Pancreas (tissue), 10 donors: Measurements from ENCODE around the gene SLCO4A1. TPM values are rescaled to one million over a fixed set of nuclear protein-coding genes. Genes with fewer than 3 reads are reported as not detected.

ENCODE experiments used
- ATAC-seq, 4 donors: fragments of 200-7000 bp; cut with Tn5 transposase; one replicate each; pipeline versions ENCODE4 v1.8.0 to v1.9.1; 2020; ENCODE audit warnings: mild to moderate bottlenecking in 4 of 4, moderate library complexity in 4 of 4
- DNase-seq, 6 donors: peaks; one replicate each; pipeline ENCODE4 v3.0.0-alpha.2; 2020
- FAIRE-seq: peaks from 2 replicates; lab custom pipeline; 2012; peaks lifted over from hg19 to GRCh38; lab: Jason Lieb, UNC
- H3K27ac ChIP-seq, 4 donors: fragments of 200-600 bp; sonication (generic); 1 replicate in 3 of 4; 2 replicates in 1 of 4; pipeline versions ENCODE4 v1.5.0 to v1.8.0; 2020
- H3K27me3 ChIP-seq, 4 donors: fragments of 200-600 bp; one replicate each; pipeline ENCODE4 v1.8.0; 2021
- H3K36me3 ChIP-seq, 3 donors: fragments of 200-600 bp; sonication (generic) in 1 of 3; one replicate each; pipeline versions ENCODE4 v1.5.0 to v1.8.0; 2020 to 2021
- H3K4me1 ChIP-seq, 3 donors: fragments of 200-600 bp; one replicate each; pipeline ENCODE4 v1.8.0; 2021
- H3K4me3 ChIP-seq, 4 donors: fragments of 200-600 bp; sonication (generic) in 2 of 4; one replicate each; pipeline versions ENCODE4 v1.5.0 to v1.8.0; 2020 to 2021
- H3K9me3 ChIP-seq, 4 donors: fragments of 200-600 bp; one replicate each; pipeline ENCODE4 v1.8.0; 2021
- WGBS, 2 donors: extraction: QIAGEN DNeasy Blood & Tissue Kit; methylation state at CpG; one replicate each; pipeline ENCODE4 v1.1.7; 2013; 5-methylcytosine and 5-hydroxymethylcytosine counted together
- intact Hi-C, 3 donors: fragments of 100-400 bp; cut with DNase I; formaldehyde crosslinking; loops; one replicate each; pipeline versions ENCODE4 v1.11.1 to v1.14.2; 2022
- polyA plus RNA-seq, 2 donors: library from polyadenylated mRNA; stranded (reverse); fragments of 200-250 nt; gene quantifications; one replicate each; pipeline ENCODE4 v1.2.3, GENCODE V29; 2013
- total RNA-seq, 6 donors: library from RNA; stranded (reverse); fragmentation: NEBNext Ultra II Directional in 4 of 6; extraction: Animal tissue kit (Norgen Biotek cat#: 25700) in 4 of 6; gene quantifications; one replicate each; pipeline versions ENCODE4 v1.2.1 to v1.2.4, GENCODE V29; 2021 to 2023
- TF ChIP-seq, protein P1 (sequence below), 4 donors: fragments of 200-600 bp; sonication (generic) in 3 of 4; IDR thresholded peaks; one replicate each; pipeline versions ENCODE4 v1.5.0 to v1.8.0; 2021; ENCODE audit warnings: antibody characterized with exemption in 4 of 4
- donor health status: healthy with polysubstance abuse.
- donor health status: DM: no; HTN: no; CAD: no; lungs with moderate emphysema.
- donor health status: DM: no; HTN: no; CAD: no.
- donor health status: control.
- donor health status: control.
- donor health status: Bipolar disorder and iron deficiency.
- donor health status: DM: yes; HTN: yes; CAD: no.
- donor health status: DM: no; HTN: no; CAD: no.
- donor health status: DM: no; HTN: no; CAD: no.
- donor health status: DM: yes; HTN: yes; CAD: no.

SLCO4A1 gene
- total and polyA plus RNA-seq, 8 donors, result 1.2 to 15.9 (median 2.2) TPM

DNA sequence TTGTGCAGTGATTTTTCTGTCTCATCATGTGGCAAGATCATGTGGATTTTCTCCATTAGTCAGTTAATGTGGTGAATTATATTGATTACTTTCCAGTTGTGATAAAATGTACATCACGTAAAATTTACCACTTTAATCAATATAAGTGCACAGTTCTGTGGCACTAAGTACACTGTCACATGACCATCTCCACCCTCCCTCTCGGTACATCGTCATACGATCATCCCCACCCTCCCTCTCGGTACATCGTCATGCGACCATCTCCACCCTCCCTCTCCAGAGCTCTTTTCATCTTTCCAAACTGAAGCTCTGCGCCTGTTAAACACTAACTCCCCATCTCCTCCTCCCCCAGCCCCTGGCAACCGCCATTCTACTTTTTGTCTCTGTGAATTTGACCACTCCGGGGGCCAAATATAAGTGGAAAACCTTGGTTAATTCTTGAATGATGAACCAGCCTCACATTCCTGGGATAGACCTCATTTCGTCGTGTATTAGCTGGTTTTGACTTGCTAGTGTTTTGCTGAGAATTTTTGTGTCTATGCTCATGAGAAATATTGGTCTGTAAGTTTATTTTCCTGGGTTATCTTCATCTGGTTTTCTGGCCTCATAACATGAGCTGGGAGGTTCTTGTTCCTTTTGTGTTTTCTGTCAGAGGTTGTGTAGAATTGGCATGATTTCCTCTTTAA, 77.1 kb downstream of the SLCO4A1 start:
- H3K4me1 ChIP-seq, result no peaks in the 10 kb centered on the region
- TF ChIP-seq, protein P1, sequence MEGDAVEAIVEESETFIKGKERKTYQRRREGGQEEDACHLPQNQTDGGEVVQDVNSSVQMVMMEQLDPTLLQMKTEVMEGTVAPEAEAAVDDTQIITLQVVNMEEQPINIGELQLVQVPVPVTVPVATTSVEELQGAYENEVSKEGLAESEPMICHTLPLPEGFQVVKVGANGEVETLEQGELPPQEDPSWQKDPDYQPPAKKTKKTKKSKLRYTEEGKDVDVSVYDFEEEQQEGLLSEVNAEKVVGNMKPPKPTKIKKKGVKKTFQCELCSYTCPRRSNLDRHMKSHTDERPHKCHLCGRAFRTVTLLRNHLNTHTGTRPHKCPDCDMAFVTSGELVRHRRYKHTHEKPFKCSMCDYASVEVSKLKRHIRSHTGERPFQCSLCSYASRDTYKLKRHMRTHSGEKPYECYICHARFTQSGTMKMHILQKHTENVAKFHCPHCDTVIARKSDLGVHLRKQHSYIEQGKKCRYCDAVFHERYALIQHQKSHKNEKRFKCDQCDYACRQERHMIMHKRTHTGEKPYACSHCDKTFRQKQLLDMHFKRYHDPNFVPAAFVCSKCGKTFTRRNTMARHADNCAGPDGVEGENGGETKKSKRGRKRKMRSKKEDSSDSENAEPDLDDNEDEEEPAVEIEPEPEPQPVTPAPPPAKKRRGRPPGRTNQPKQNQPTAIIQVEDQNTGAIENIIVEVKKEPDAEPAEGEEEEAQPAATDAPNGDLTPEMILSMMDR (IDR thresholded peaks at IDR 0.05), result no peak
- H3K27me3 ChIP-seq, result no peaks in the 10 kb centered on the region
- ATAC-seq, result no peak
- no peaks in the 10 kb centered on the region for H3K9me3 ChIP-seq
- H3K27ac ChIP-seq, result no peak overlapping the region
- WGBS, 2 donors, result 59 to 68% methylated on average over 12 of the region's 12 CpGs
- DNase-seq, result no peak
- H3K4me3 ChIP-seq, result no peak overlapping the region
- no peaks in the 10 kb centered on the region for H3K36me3 ChIP-seq
- no peak for FAIRE-seq
- intact Hi-C loops, result no loop called here

Other genes starting within 250 kb of the SLCO4A1 start
- 1 to 10 TPM; 1.4 to 2.3 (median 1.9) TPM for gene CABLES2, start 235.2 kb upstream of the SLCO4A1 start, total RNA-seq
- 1 to 10 TPM; 1.5 to 2.9 TPM for gene CABLES2, start 235.2 kb upstream of the SLCO4A1 start, polyA plus RNA-seq
- 1 to 10 TPM in 3 of 6 donors, under 1 TPM in 3; 0.66 to 2.5 (median 1.0) TPM for gene RBBP8NL, start 215.0 kb upstream of the SLCO4A1 start, total RNA-seq
- gene RBBP8NL, start 215.0 kb upstream of the SLCO4A1 start, polyA plus RNA-seq, result 1 to 10 TPM; 2.0 to 4.8 TPM
- gene GATA5, start 166.5 kb upstream of the SLCO4A1 start, total RNA-seq, result under 1 TPM in 1 of 6 donors, not detected in 5; 0.34 TPM
- under 1 TPM; 0.02 to 0.15 TPM for gene GATA5, start 166.5 kb upstream of the SLCO4A1 start, polyA plus RNA-seq
- under 1 TPM in 4 of 6 donors, not detected in 2; 0.04 to 0.12 (median 0.09) TPM for gene NTSR1, start 66.3 kb downstream of the SLCO4A1 start, total RNA-seq
- under 1 TPM; 0.02 to 0.15 TPM for gene NTSR1, start 66.3 kb downstream of the SLCO4A1 start, polyA plus RNA-seq
- gene MRGBP, start 154.0 kb downstream of the SLCO4A1 start, total RNA-seq, result 1 to 10 TPM; 2.6 to 4.4 (median 3.7) TPM
- gene MRGBP, start 154.0 kb downstream of the SLCO4A1 start, polyA plus RNA-seq, result 10 to 100 TPM in 1 of 2 donors, 1 to 10 TPM in 1; 5.3 to 11.3 TPM
- 10 to 100 TPM; 18.1 to 25.4 (median 21.0) TPM for gene OGFR, start 162.3 kb downstream of the SLCO4A1 start, total RNA-seq
- 10 to 100 TPM; 50.8 to 79.5 TPM for gene OGFR, start 162.3 kb downstream of the SLCO4A1 start, polyA plus RNA-seq
- gene COL9A3, start 174.5 kb downstream of the SLCO4A1 start, total RNA-seq, result 10 to 100 TPM in 1 of 6 donors, 1 to 10 TPM in 5; 1.7 to 35.2 (median 7.3) TPM
- 100 to 1,000 TPM; 149 to 183 TPM for gene COL9A3, start 174.5 kb downstream of the SLCO4A1 start, polyA plus RNA-seq
- 1 to 10 TPM; 3.5 to 4.9 (median 4.0) TPM for gene TCFL5, start 219.3 kb downstream of the SLCO4A1 start, total RNA-seq
- gene TCFL5, start 219.3 kb downstream of the SLCO4A1 start, polyA plus RNA-seq, result 1 to 10 TPM; 2.5 to 4.9 TPM